ENCODE results near the gene HNRNPK. TPM values are rescaled to one million over a fixed set of nuclear protein-coding genes. Genes with fewer than 3 reads are reported as not detected.

Gene HNRNPK
- total RNA-seq, result 303 TPM
- long read RNA-seq, partial matches to known transcripts, result 22 of 171 reads
- long read RNA-seq, other reads (novel, unspliced or antisense), result 147 of 171 reads

GRCh38 chr9:83979812-83980394 lies at the start of gene HNRNPK:
Gene HNRNPK (minus strand): TSS chr9:83980215. CDS start chr9:83978252, 1,963 bp downstream.
- DNase-seq (ENCODE audit: low spot score), result peak; percentile 100
- intact Hi-C loops (cut with DNase I), result loop anchor here (5.0 kb wide), 2 partner anchors 82 to 192 kb away; no protein-coding TSS in a partner anchor

- DNase-seq (ENCODE audit: low spot score), result no peak
- intact Hi-C loops (cut with DNase I), result no loop called here
These were observed 47.2 kb upstream of the HNRNPK start for GRCh38 chr9:84027201-84027600.

GRCh38 chr9:84024041-84024575 lies 44.1 kb upstream of the HNRNPK start:
- intact Hi-C loops (cut with DNase I), result no loop called here
- DNase-seq (ENCODE audit: low spot score), result no peak

GRCh38 chr9:84007662-84008061 lies 27.6 kb upstream of the HNRNPK start:
- DNase-seq (ENCODE audit: low spot score), result no peak
- intact Hi-C loops (cut with DNase I), result no loop called here

GRCh38 chr9:84003246-84003645 lies 23.2 kb upstream of the HNRNPK start:
- intact Hi-C loops (cut with DNase I), result no loop called here
- DNase-seq (ENCODE audit: low spot score), result no peak

- intact Hi-C loops (cut with DNase I), result no loop called here
- DNase-seq (ENCODE audit: low spot score), result no peak
These were observed 22.3 kb upstream of the HNRNPK start for GRCh38 chr9:84002344-84002743.

- DNase-seq (ENCODE audit: low spot score), result no peak
- intact Hi-C loops (cut with DNase I), result no loop called here
These were observed 21.6 kb upstream of the HNRNPK start for GRCh38 chr9:84001621-84002020.

GRCh38 chr9:84000186-84000585 lies 20.2 kb upstream of the HNRNPK start:
- intact Hi-C loops (cut with DNase I), result no loop called here
- no peak for DNase-seq (ENCODE audit: low spot score)

GRCh38 chr9:83999141-83999918 lies 19.3 kb upstream of the HNRNPK start:
- intact Hi-C loops (cut with DNase I), result no loop called here
- DNase-seq (ENCODE audit: low spot score), result no peak

- intact Hi-C loops (cut with DNase I), result no loop called here
These were observed 16.1 kb upstream of the HNRNPK start for GRCh38 chr9:83996126-83996525.

GRCh38 chr9:83992901-83993300 lies 12.9 kb upstream of the HNRNPK start:
- no peak for DNase-seq (ENCODE audit: low spot score)
- intact Hi-C loops (cut with DNase I), result no loop called here

More at GRCh38 chr9:83996126-83996525, 16.1 kb upstream of the HNRNPK start:
- no peak for DNase-seq (ENCODE audit: low spot score)

GRCh38 chr9:83992407-83992806 lies 12.4 kb upstream of the HNRNPK start:
- intact Hi-C loops (cut with DNase I), result no loop called here

GRCh38 chr9:83991355-83991754 lies 11.3 kb upstream of the HNRNPK start:
- intact Hi-C loops (cut with DNase I), result no loop called here

More at GRCh38 chr9:83992407-83992806, 12.4 kb upstream of the HNRNPK start:
- no peak for DNase-seq (ENCODE audit: low spot score)

GRCh38 chr9:83988411-83988810 lies 8.4 kb upstream of the HNRNPK start:
- no peak for DNase-seq (ENCODE audit: low spot score)
- intact Hi-C loops (cut with DNase I), result no loop called here

More at GRCh38 chr9:83991355-83991754, 11.3 kb upstream of the HNRNPK start:
- DNase-seq (ENCODE audit: low spot score), result no peak

GRCh38 chr9:83987402-83987791 lies 7.4 kb upstream of the HNRNPK start:
- intact Hi-C loops (cut with DNase I), result no loop called here
- no peak for DNase-seq (ENCODE audit: low spot score)

- intact Hi-C loops (cut with DNase I), result no loop called here
- no peak for DNase-seq (ENCODE audit: low spot score)
These were observed 6.9 kb upstream of the HNRNPK start for GRCh38 chr9:83986765-83987401.

GRCh38 chr9:83986195-83986594 lies 6.2 kb upstream of the HNRNPK start:
- DNase-seq (ENCODE audit: low spot score), result no peak
- intact Hi-C loops (cut with DNase I), result no loop called here

- peak; percentile 79 for DNase-seq (ENCODE audit: low spot score)
- intact Hi-C loops (cut with DNase I), result loop anchor here (5.0 kb wide), 1 partner anchor 191 kb away; no protein-coding TSS in a partner anchor
These were observed 1.3 kb upstream of the HNRNPK start for GRCh38 chr9:83981126-83981871.

GRCh38 chr9:83980395-83981125 lies 545 bp upstream of the HNRNPK start, which contains the start of gene RMI1:
Gene RMI1 (plus strand): TSS chr9:83980805. CDS start chr9:84000987, 20,182 bp downstream.
- intact Hi-C loops (cut with DNase I), result loop anchor here (5.0 kb wide), 1 partner anchor 192 kb away; no protein-coding TSS in a partner anchor
- peak; percentile 100 for DNase-seq (ENCODE audit: low spot score)
